ENCODE data around the gene ADCY1. TPM values are rescaled to one million over a fixed set of nuclear protein-coding genes. Genes with fewer than 3 reads are reported as not detected.

ADCY1 gene
- total RNA-seq, 2 donors from 2014 or later: 1.6 to 6.3 TPM

GRCh38 chr7:45643630-45644029 is 69.5 kb downstream of the ADCY1 start:
- Mint-ChIP-seq H3K9me3 (no peaks in the 10 kb centered on the region), H3K36me3 (ENCODE audit: low read depth) (no peaks in the 10 kb centered on the region), H3K27me3 (peaks cover 3% of the 10 kb centered on the region), H3K27ac (no peak overlapping the region), H3K4me3 (no peak overlapping the region), H3K4me1 (no peaks in the 10 kb centered on the region)
- ATAC-seq (replicated peaks): no peak

- no peak for ATAC-seq (replicated peaks)
- no peaks in the 10 kb centered on the region for H3K9me3 Mint-ChIP-seq
- no peaks in the 10 kb centered on the region for H3K36me3 Mint-ChIP-seq (ENCODE audit: low read depth)
- peaks cover 3% of the 10 kb centered on the region for H3K27me3 Mint-ChIP-seq
- H3K4me3 Mint-ChIP-seq: no peak overlapping the region
- H3K27ac Mint-ChIP-seq: no peak overlapping the region
- H3K4me1 Mint-ChIP-seq: no peaks in the 10 kb centered on the region
Observed at GRCh38 chr7:45644237-45644636, 70.1 kb downstream of the ADCY1 start.

GRCh38 chr7:45645141-45645969 is 71.2 kb downstream of the ADCY1 start:
- H3K9me3 Mint-ChIP-seq: no peaks in the 10 kb centered on the region
- no peaks in the 10 kb centered on the region for H3K36me3 Mint-ChIP-seq (ENCODE audit: low read depth)
- no peak overlapping the region for H3K4me3 Mint-ChIP-seq
- H3K4me1 Mint-ChIP-seq: no peaks in the 10 kb centered on the region
- no peak for ATAC-seq (replicated peaks)
- peaks cover 3% of the 10 kb centered on the region for H3K27me3 Mint-ChIP-seq
- no peak overlapping the region for H3K27ac Mint-ChIP-seq

GRCh38 chr7:45646207-45646821 is 72.1 kb downstream of the ADCY1 start:
- H3K4me3 Mint-ChIP-seq: no peak overlapping the region

GRCh38 chr7:45646996-45647825 is 73.0 kb downstream of the ADCY1 start:
- Mint-ChIP-seq H3K4me1 (peaks cover 4% of the 10 kb centered on the region), H3K9me3 (peaks cover 4% of the 10 kb centered on the region), H3K27me3 (no peaks in the 10 kb centered on the region), H3K27ac (no peak overlapping the region), H3K4me3 (no peak overlapping the region), H3K36me3 (ENCODE audit: low read depth) (no peaks in the 10 kb centered on the region)
- no peak for ATAC-seq (replicated peaks)

More at GRCh38 chr7:45646207-45646821, 72.1 kb downstream of the ADCY1 start:
- no peak overlapping the region for H3K27ac Mint-ChIP-seq
- H3K9me3 Mint-ChIP-seq: no peaks in the 10 kb centered on the region
- H3K36me3 Mint-ChIP-seq (ENCODE audit: low read depth): no peaks in the 10 kb centered on the region
- no peak for ATAC-seq (replicated peaks)
- peaks cover 4% of the 10 kb centered on the region for H3K4me1 Mint-ChIP-seq
- peaks cover 3% of the 10 kb centered on the region for H3K27me3 Mint-ChIP-seq

GRCh38 chr7:45647967-45648670 is 74.0 kb downstream of the ADCY1 start:
- H3K9me3 Mint-ChIP-seq: peaks cover 4% of the 10 kb centered on the region
- peaks cover 4% of the 10 kb centered on the region for H3K4me1 Mint-ChIP-seq
- no peak for ATAC-seq (replicated peaks)
- H3K4me3 Mint-ChIP-seq: no peak overlapping the region
- no peaks in the 10 kb centered on the region for H3K36me3 Mint-ChIP-seq (ENCODE audit: low read depth)
- H3K27ac Mint-ChIP-seq: no peak overlapping the region
- no peaks in the 10 kb centered on the region for H3K27me3 Mint-ChIP-seq

- Mint-ChIP-seq H3K4me3 (no peak overlapping the region), H3K27ac (no peak overlapping the region), H3K4me1 (peaks cover 4% of the 10 kb centered on the region), H3K27me3 (no peaks in the 10 kb centered on the region), H3K36me3 (ENCODE audit: low read depth) (no peaks in the 10 kb centered on the region), H3K9me3 (peaks cover 4% of the 10 kb centered on the region)
- no peak for ATAC-seq (replicated peaks)
Observed at GRCh38 chr7:45648671-45648995, 74.5 kb downstream of the ADCY1 start.

- no peaks in the 10 kb centered on the region for H3K36me3 Mint-ChIP-seq (ENCODE audit: low read depth)
- peaks cover 4% of the 10 kb centered on the region for H3K9me3 Mint-ChIP-seq
- no peak overlapping the region for H3K4me3 Mint-ChIP-seq
- peaks cover 4% of the 10 kb centered on the region for H3K4me1 Mint-ChIP-seq
- H3K27ac Mint-ChIP-seq: no peak overlapping the region
- ATAC-seq (replicated peaks): no peak
- H3K27me3 Mint-ChIP-seq: no peaks in the 10 kb centered on the region
Observed at GRCh38 chr7:45649560-45650346, 75.6 kb downstream of the ADCY1 start.

- Mint-ChIP-seq H3K27ac (no peak overlapping the region), H3K4me3 (no peak overlapping the region), H3K36me3 (ENCODE audit: low read depth) (no peaks in the 10 kb centered on the region), H3K9me3 (peaks cover 4% of the 10 kb centered on the region), H3K27me3 (no peaks in the 10 kb centered on the region), H3K4me1 (peaks cover 4% of the 10 kb centered on the region)
- ATAC-seq (replicated peaks): no peak
Observed at GRCh38 chr7:45650404-45651394, 76.5 kb downstream of the ADCY1 start.

- H3K27ac Mint-ChIP-seq: no peak overlapping the region
- H3K27me3 Mint-ChIP-seq: no peaks in the 10 kb centered on the region
- H3K4me1 Mint-ChIP-seq: peaks cover 4% of the 10 kb centered on the region
- H3K4me3 Mint-ChIP-seq: no peak overlapping the region
- H3K36me3 Mint-ChIP-seq (ENCODE audit: low read depth): no peaks in the 10 kb centered on the region
- no peak for ATAC-seq (replicated peaks)
- H3K9me3 Mint-ChIP-seq: peaks cover 4% of the 10 kb centered on the region
Observed at GRCh38 chr7:45651540-45651939, 77.4 kb downstream of the ADCY1 start.

GRCh38 chr7:45652630-45653029 is 78.5 kb downstream of the ADCY1 start:
- no peak overlapping the region for H3K4me3 Mint-ChIP-seq
- peaks cover 4% of the 10 kb centered on the region for H3K9me3 Mint-ChIP-seq
- no peak overlapping the region for H3K27ac Mint-ChIP-seq
- H3K27me3 Mint-ChIP-seq: no peaks in the 10 kb centered on the region
- H3K4me1 Mint-ChIP-seq: peaks cover 4% of the 10 kb centered on the region
- H3K36me3 Mint-ChIP-seq (ENCODE audit: low read depth): no peaks in the 10 kb centered on the region
- no peak for ATAC-seq (replicated peaks)

- peaks cover 4% of the 10 kb centered on the region for H3K9me3 Mint-ChIP-seq
- ATAC-seq (replicated peaks): no peak
- no peak overlapping the region for H3K27ac Mint-ChIP-seq
- H3K36me3 Mint-ChIP-seq (ENCODE audit: low read depth): no peaks in the 10 kb centered on the region
- H3K4me3 Mint-ChIP-seq: no peak overlapping the region
- no peaks in the 10 kb centered on the region for H3K27me3 Mint-ChIP-seq
- H3K4me1 Mint-ChIP-seq: peaks cover 4% of the 10 kb centered on the region
Observed at GRCh38 chr7:45653209-45653907, 79.2 kb downstream of the ADCY1 start.

Data from activated T-helper 17 cell treated with anti-CD3 and anti-CD28 coated beads, Interleukin-2, amount 50 U/mL, for 72 hours (primary cell).